Sigmoid colon (tissue), 7 donors: ENCODE measurements around the gene PRKAG2. TPM values are rescaled to one million over a fixed set of nuclear protein-coding genes. Genes with fewer than 3 reads are reported as not detected.

Experiments
- DNase-seq: peaks from one replicate; pipeline ENCODE4 v3.0.0-alpha.2; 2019
- H3K27ac ChIP-seq, 4 donors: fragments of 200-600 bp; sonication (generic); one replicate each; pipeline ENCODE4 v1.5.1; 2016 to 2019; ENCODE audit warnings: mild to moderate bottlenecking in 1 of 4
- H3K27me3 ChIP-seq, 3 donors: fragments of 200-600 bp; sonication (generic); one replicate each; pipeline ENCODE4 v1.5.1; 2019; ENCODE audit warnings: mild to moderate bottlenecking in 1 of 3
- H3K36me3 ChIP-seq, 4 donors: fragments of 200-600 bp; sonication (generic); one replicate each; pipeline ENCODE4 v1.5.1; 2016 to 2019
- H3K4me1 ChIP-seq, 4 donors: fragments of 200-600 bp; sonication (generic); one replicate each; pipeline ENCODE4 v1.5.1; 2017 to 2019
- H3K4me3 ChIP-seq, 4 donors: fragments of 200-600 bp; sonication (generic); one replicate each; pipeline ENCODE4 v1.5.1; 2017 to 2019; ENCODE audit warnings: mild to moderate bottlenecking in 2 of 4, moderate library complexity in 1 of 4
- H3K9me3 ChIP-seq, 4 donors: fragments of 200-600 bp in 3 of 4; sonication (generic) in 3 of 4; one replicate each; pipeline versions ENCODE4 v1.5.1 to v1.6.1; 2013 to 2019
- CTCF ChIP-seq, 4 experiments: fragments of 450-650 bp in 3 of 4; fragments of 200-600 bp in 1 of 4; IDR thresholded peaks; one replicate each; pipeline ENCODE4 v1.5.1; 2016 to 2019; ENCODE audit warnings: antibody characterized with exemption in 4 of 4, mild to moderate bottlenecking in 3 of 4, moderate library complexity in 2 of 4
- EP300 ChIP-seq, 4 donors: sonication (generic); formaldehyde crosslinking; IDR thresholded peaks; one replicate each; pipeline ENCODE4 v1.6.1; 2017; ENCODE audit warnings: antibody characterized with exemption in 4 of 4
- POLR2A ChIP-seq, 2 donors: fragments of 450-650 bp; IDR thresholded peaks; one replicate each; pipeline ENCODE4 v1.6.1; 2016; ENCODE audit warnings: antibody characterized with exemption in 2 of 2, mild to moderate bottlenecking in 2 of 2, moderate library complexity in 2 of 2
- POLR2AphosphoS5 ChIP-seq, 4 donors: sonication (generic); formaldehyde crosslinking; IDR thresholded peaks; one replicate each; pipeline ENCODE4 v1.6.1; 2017; ENCODE audit warnings: antibody characterized with exemption in 4 of 4
- WGBS, 2 donors: extraction: QIAGEN DNeasy Blood & Tissue Kit; methylation state at CpG; one replicate each; pipeline ENCODE4 v1.1.7; 2013; 5-methylcytosine and 5-hydroxymethylcytosine counted together
- intact Hi-C: fragments of 100-400 bp; cut with DNase I; formaldehyde crosslinking; loops from one replicate; pipeline ENCODE4 v1.15.1; 2023
- polyA plus RNA-seq, 3 donors: library from polyadenylated mRNA; stranded (reverse); fragments of 200-250 nt; gene quantifications; one replicate each; pipeline ENCODE4 v1.2.3, GENCODE V29; 2013
- total RNA-seq, 4 donors: library from RNA; depleted of rRNA; stranded (reverse); fragments of >200 nt; gene quantifications; one replicate each; pipeline ENCODE4 v1.1.0, GENCODE V29; 2016
- donor health status: healthy with polysubstance abuse.
- donor health status: Bipolar disorder and iron deficiency.
- donor health status: healthy.

The PRKAG2 gene
- total and polyA plus RNA-seq, 7 donors, result 19.2 to 51.2 (median 37.1) TPM

DNA sequence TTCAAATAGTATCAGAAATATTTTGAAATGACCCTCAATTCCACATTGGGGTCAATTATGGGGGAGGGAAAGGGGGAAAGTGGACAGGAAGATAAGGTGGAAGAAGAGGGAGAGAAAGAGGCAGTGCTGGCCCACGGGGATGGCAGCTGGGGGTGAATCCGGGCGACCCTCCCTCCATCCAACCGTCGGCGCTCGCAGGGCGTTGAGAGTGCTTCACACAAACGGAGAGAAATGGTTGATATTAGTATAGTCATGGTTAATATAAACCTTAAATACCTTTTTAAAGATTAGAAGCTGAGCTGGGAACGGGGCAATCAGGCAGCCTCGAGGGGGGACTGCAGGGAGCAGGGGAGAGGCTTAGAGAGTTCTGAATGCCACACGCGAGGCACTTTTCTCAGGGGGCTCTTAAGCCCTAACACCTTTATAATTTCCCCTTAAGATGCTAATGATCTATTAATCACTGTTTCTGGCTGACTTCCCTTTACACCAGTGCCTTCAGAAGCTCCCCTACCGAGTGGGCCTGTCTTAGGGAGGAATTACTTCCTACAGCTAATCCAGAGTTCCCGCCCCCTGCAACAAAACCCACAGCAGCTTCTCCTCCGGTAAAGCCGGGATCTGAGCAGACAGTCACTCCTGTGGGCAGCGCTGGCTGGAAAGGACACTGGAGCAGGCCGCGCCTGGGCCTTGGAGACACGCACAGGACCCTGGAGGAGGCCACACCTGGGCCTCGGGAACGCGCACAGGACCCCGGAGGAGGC is 39.5 kb downstream of the PRKAG2 start:
- DNase-seq, result no peak
- intact Hi-C loops, result no loop called here
- Histone ChIP-seq H3K9me3 (no peaks in the 10 kb centered on the region), H3K27ac (no peak overlapping the region), H3K4me3 (no peak overlapping the region), H3K36me3 (no peaks in the 10 kb centered on the region), H3K27me3 (no peaks in the 10 kb centered on the region), H3K4me1 (no peaks in the 10 kb centered on the region)
- TF ChIP-seq POLR2A (IDR thresholded peaks at IDR 0.05) (no peak), CTCF (IDR thresholded peaks at IDR 0.05) (no peak), EP300 (IDR thresholded peaks at IDR 0.05) (no peak), POLR2AphosphoS5 (IDR thresholded peaks at IDR 0.05) (no peak)
- 81 to 85% methylated on average over 25 of the region's 25 CpGs for WGBS, 2 donors

DNA sequence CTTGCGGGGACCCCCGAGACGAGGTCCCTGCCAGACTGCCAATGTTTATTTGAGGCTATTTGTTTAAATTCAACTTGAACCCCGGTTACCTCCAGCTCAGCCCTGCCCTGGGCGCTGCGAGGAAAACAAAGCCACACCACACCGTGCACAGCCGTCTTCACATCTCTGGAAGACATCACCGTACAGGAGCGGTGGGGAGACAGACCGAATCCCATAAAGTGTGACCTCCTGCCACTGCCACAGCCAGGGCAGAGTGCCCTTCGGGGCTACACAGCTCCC is 40.0 kb downstream of the PRKAG2 start:
- intact Hi-C loops, result no loop called here
- Histone ChIP-seq H3K27ac (no peak overlapping the region), H3K9me3 (no peaks in the 10 kb centered on the region), H3K4me3 (no peak overlapping the region), H3K27me3 (no peaks in the 10 kb centered on the region), H3K36me3 (no peaks in the 10 kb centered on the region), H3K4me1 (no peaks in the 10 kb centered on the region)
- TF ChIP-seq POLR2A (IDR thresholded peaks at IDR 0.05), result no peak
- no peak for TF ChIP-seq EP300 (IDR thresholded peaks at IDR 0.05)
- TF ChIP-seq CTCF (IDR thresholded peaks at IDR 0.05), result no peak
- no peak for TF ChIP-seq POLR2AphosphoS5 (IDR thresholded peaks at IDR 0.05)
- 84 to 91% methylated on average over 12 of the region's 12 CpGs for WGBS, 2 donors
- no peak for DNase-seq

- intact Hi-C loops, result no loop called here
- Histone ChIP-seq H3K27ac (no peak overlapping the region), H3K36me3 (no peaks in the 10 kb centered on the region), H3K27me3 (no peaks in the 10 kb centered on the region), H3K4me1 (no peaks in the 10 kb centered on the region), H3K4me3 (no peak overlapping the region), H3K9me3 (no peaks in the 10 kb centered on the region)
- 93% methylated on average over 16 of the region's 16 CpGs for WGBS, 2 donors
- DNase-seq, result no peak
- no peak for TF ChIP-seq POLR2AphosphoS5 (IDR thresholded peaks at IDR 0.05)
- no peak for TF ChIP-seq CTCF (IDR thresholded peaks at IDR 0.05)
- no peak for TF ChIP-seq EP300 (IDR thresholded peaks at IDR 0.05)
Measured at GRCh38 chr7:151836191-151836926, 40.6 kb downstream of the PRKAG2 start.

- 92 to 97% methylated on average over 9 of the region's 9 CpGs for WGBS, 2 donors
Measured at GRCh38 chr7:151835636-151836035, 41.3 kb downstream of the PRKAG2 start.

More at GRCh38 chr7:151835636-151836035, 41.3 kb downstream of the PRKAG2 start:
- Histone ChIP-seq H3K36me3 (no peaks in the 10 kb centered on the region), H3K4me3 (no peak overlapping the region), H3K27ac (no peak overlapping the region), H3K4me1 (no peaks in the 10 kb centered on the region), H3K9me3 (no peaks in the 10 kb centered on the region), H3K27me3 (no peaks in the 10 kb centered on the region)
- intact Hi-C loops, result no loop called here
- no peak for DNase-seq
- no peak for TF ChIP-seq CTCF (IDR thresholded peaks at IDR 0.05)
- TF ChIP-seq POLR2A (IDR thresholded peaks at IDR 0.05), result no peak
- no peak for TF ChIP-seq EP300 (IDR thresholded peaks at IDR 0.05)
- TF ChIP-seq POLR2AphosphoS5 (IDR thresholded peaks at IDR 0.05), result no peak
